ENCODE results near the gene PTPRK.

PTPRK gene

GRCh38 chr6:128518434-128519131 lies 1.8 kb downstream of the PTPRK start:
- FAIRE-seq (no peak), DNase-seq (ENCODE audit: insufficient read length, low spot score) (no peak)
- no peak for TF ChIP-seq POLR2AphosphoS5 (IDR thresholded peaks at IDR 0.05; ENCODE audit: low read depth, low read length)
- TF ChIP-seq SPI1 (IDR thresholded peaks at IDR 0.05; ENCODE audit: low read depth, low read length): no peak
- TF ChIP-seq PAX5 (IDR thresholded peaks at IDR 0.05; ENCODE audit: insufficient read depth, low read length, severe bottlenecking): no peak
- TF ChIP-seq TAF1 (IDR thresholded peaks at IDR 0.05; ENCODE audit: low read depth, low read length): no peak
- TF ChIP-seq POU2F2 (IDR thresholded peaks at IDR 0.05; ENCODE audit: low read depth, low read length): no peak
- TF ChIP-seq POLR2A (IDR thresholded peaks at IDR 0.05; ENCODE audit: low read depth, low read length): no peak

DNA sequence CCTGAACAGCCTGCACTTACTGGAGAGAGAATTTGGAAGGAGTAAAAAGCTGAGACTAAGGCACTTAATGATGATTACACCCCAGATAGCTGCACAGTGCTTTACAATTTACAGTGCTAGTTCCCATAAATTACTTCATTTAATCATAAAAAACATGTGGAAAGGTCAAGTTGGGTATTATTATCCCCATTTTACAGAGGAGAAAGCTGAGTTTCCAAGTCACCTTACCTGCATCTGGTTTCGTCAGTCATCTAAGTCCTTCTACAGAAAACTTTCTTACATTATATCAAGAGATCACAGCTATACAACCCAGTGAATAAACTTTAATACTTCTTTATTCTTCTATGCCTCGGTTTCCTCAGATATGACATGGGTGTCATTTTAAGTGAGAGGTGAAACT lies 3.3 kb downstream of the PTPRK start:
- no peak for DNase-seq (ENCODE audit: insufficient read length, low spot score)
- no peak for FAIRE-seq
- TF ChIP-seq POLR2A (IDR thresholded peaks at IDR 0.05; ENCODE audit: low read depth, low read length) (no peak), POU2F2 (IDR thresholded peaks at IDR 0.05; ENCODE audit: low read depth, low read length) (no peak), PAX5 (IDR thresholded peaks at IDR 0.05; ENCODE audit: insufficient read depth, low read length, severe bottlenecking) (no peak), TAF1 (IDR thresholded peaks at IDR 0.05; ENCODE audit: low read depth, low read length) (no peak), SPI1 (IDR thresholded peaks at IDR 0.05; ENCODE audit: low read depth, low read length) (no peak), POLR2AphosphoS5 (IDR thresholded peaks at IDR 0.05; ENCODE audit: low read depth, low read length) (no peak)

- no peak for DNase-seq (ENCODE audit: insufficient read length, low spot score)
- TF ChIP-seq POU2F2 (IDR thresholded peaks at IDR 0.05; ENCODE audit: low read depth, low read length) (no peak), POLR2AphosphoS5 (IDR thresholded peaks at IDR 0.05; ENCODE audit: low read depth, low read length) (no peak), POLR2A (IDR thresholded peaks at IDR 0.05; ENCODE audit: low read depth, low read length) (no peak), SPI1 (IDR thresholded peaks at IDR 0.05; ENCODE audit: low read depth, low read length) (no peak), TAF1 (IDR thresholded peaks at IDR 0.05; ENCODE audit: low read depth, low read length) (no peak), PAX5 (IDR thresholded peaks at IDR 0.05; ENCODE audit: insufficient read depth, low read length, severe bottlenecking) (no peak)
- FAIRE-seq: no peak
Observed at GRCh38 chr6:128516514-128516898, 3.9 kb downstream of the PTPRK start.

DNA sequence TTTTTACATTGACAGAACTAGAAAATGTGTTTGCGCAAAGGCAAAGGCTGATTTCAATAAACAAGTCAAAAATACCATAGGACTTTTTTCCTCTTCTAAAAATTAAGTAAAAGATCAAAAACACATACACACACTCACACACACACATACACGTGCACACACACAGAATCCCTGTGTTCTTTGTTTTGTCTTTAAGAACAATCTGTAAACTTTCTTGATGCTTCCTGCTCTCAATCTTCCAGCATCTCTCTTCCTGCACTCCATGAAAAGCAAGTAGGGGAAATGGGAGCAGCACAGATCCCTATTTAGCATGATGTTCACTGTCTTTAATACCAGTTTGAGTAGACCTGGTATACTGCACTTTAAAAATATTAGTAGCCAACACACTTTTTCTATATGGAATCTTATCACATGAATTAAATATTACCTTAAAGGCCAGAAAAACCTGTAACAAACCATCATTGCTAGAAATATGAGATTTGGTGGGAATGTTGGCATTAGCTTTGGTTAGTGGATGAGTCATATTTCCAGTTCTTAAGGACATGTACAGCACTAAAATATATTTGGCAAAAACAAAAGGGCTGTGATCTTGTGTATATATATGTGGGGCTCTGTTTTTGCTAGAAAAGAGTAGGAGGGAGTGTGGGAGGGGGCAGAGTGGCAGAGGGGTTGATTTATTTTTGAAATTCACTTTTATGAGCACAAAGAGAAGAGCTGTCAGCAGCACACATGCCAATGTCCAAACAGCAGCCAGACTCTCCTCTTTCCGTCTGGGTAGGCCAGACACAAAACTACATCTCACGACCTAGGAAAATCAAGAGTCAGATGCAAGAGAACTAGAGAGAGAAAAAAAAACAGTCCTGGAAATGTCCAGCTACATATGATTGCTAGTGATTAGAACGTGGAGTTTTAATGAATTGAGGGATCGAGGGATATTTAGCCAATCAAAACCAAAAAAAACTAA lies 4.6 kb downstream of the PTPRK start:
- FAIRE-seq (no peak), DNase-seq (ENCODE audit: insufficient read length, low spot score) (no peak)
- TF ChIP-seq PAX5 (IDR thresholded peaks at IDR 0.05; ENCODE audit: insufficient read depth, low read length, severe bottlenecking) (no peak), POU2F2 (IDR thresholded peaks at IDR 0.05; ENCODE audit: low read depth, low read length) (no peak), POLR2A (IDR thresholded peaks at IDR 0.05; ENCODE audit: low read depth, low read length) (no peak), POLR2AphosphoS5 (IDR thresholded peaks at IDR 0.05; ENCODE audit: low read depth, low read length) (no peak), TAF1 (IDR thresholded peaks at IDR 0.05; ENCODE audit: low read depth, low read length) (no peak), SPI1 (IDR thresholded peaks at IDR 0.05; ENCODE audit: low read depth, low read length) (no peak)

DNA sequence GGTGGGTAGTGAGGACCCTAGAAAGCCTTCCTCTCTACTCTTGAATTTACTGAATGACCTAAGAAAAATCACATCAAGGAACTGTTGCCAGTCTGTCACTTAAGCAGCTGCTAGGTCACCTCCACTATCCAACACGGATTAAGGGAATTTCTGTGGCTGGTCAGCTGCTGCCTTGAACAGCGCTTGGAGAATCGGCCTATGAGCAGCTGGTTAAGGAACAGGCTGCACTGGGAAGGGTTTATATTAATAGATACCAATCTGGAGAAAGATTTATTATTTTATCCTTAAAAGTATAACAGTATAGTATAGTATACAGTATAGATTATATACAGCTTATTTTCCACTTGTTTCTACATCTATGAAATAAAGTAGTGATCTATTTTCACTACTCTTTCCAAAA lies 6.5 kb downstream of the PTPRK start:
- TF ChIP-seq POU2F2 (IDR thresholded peaks at IDR 0.05; ENCODE audit: low read depth, low read length) (no peak), POLR2AphosphoS5 (IDR thresholded peaks at IDR 0.05; ENCODE audit: low read depth, low read length) (no peak), POLR2A (IDR thresholded peaks at IDR 0.05; ENCODE audit: low read depth, low read length) (no peak), SPI1 (IDR thresholded peaks at IDR 0.05; ENCODE audit: low read depth, low read length) (no peak), TAF1 (IDR thresholded peaks at IDR 0.05; ENCODE audit: low read depth, low read length) (no peak), PAX5 (IDR thresholded peaks at IDR 0.05; ENCODE audit: insufficient read depth, low read length, severe bottlenecking) (no peak)
- DNase-seq (ENCODE audit: insufficient read length, low spot score): no peak
- no peak for FAIRE-seq

GRCh38 chr6:128512296-128512695 lies 8.1 kb downstream of the PTPRK start:
- no peak for DNase-seq (ENCODE audit: insufficient read length, low spot score)
- TF ChIP-seq SPI1 (IDR thresholded peaks at IDR 0.05; ENCODE audit: low read depth, low read length) (no peak), TAF1 (IDR thresholded peaks at IDR 0.05; ENCODE audit: low read depth, low read length) (no peak), POU2F2 (IDR thresholded peaks at IDR 0.05; ENCODE audit: low read depth, low read length) (no peak), POLR2A (IDR thresholded peaks at IDR 0.05; ENCODE audit: low read depth, low read length) (no peak)
- no peak for FAIRE-seq

- TF ChIP-seq SPI1 (IDR thresholded peaks at IDR 0.05; ENCODE audit: low read depth, low read length): no peak
- TF ChIP-seq POLR2AphosphoS5 (IDR thresholded peaks at IDR 0.05; ENCODE audit: low read depth, low read length): no peak
- TF ChIP-seq POLR2A (IDR thresholded peaks at IDR 0.05; ENCODE audit: low read depth, low read length): no peak
- TF ChIP-seq PAX5 (IDR thresholded peaks at IDR 0.05; ENCODE audit: insufficient read depth, low read length, severe bottlenecking): no peak
- no peak for TF ChIP-seq TAF1 (IDR thresholded peaks at IDR 0.05; ENCODE audit: low read depth, low read length)
- TF ChIP-seq POU2F2 (IDR thresholded peaks at IDR 0.05; ENCODE audit: low read depth, low read length): no peak
- FAIRE-seq: no peak
- no peak for DNase-seq (ENCODE audit: insufficient read length, low spot score)
Observed at GRCh38 chr6:128511506-128511905, 8.9 kb downstream of the PTPRK start.

DNA sequence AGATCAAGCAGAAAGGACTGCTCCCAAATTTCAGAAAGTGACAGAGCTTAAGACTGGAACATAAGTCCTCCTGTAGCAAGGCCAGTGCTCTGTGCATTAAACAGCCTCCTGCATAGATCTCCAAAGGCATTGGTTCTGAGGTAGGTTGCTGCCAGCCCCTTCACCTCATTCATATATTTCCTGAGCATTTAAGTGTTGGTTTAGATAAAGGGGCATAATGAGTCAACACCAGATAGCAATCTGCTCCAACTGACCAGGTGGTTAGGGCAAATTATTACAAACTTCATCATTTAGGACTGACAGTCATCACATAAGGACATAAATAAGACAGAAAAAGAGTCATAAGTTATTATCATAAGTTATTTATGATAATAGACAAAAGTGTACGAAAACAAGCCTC lies 10.7 kb downstream of the PTPRK start:
- FAIRE-seq (no peak), DNase-seq (ENCODE audit: insufficient read length, low spot score) (no peak)
- no peak for TF ChIP-seq POU2F2 (IDR thresholded peaks at IDR 0.05; ENCODE audit: low read depth, low read length)
- no peak for TF ChIP-seq SPI1 (IDR thresholded peaks at IDR 0.05; ENCODE audit: low read depth, low read length)
- TF ChIP-seq POLR2A (IDR thresholded peaks at IDR 0.05; ENCODE audit: low read depth, low read length): no peak
- no peak for TF ChIP-seq PAX5 (IDR thresholded peaks at IDR 0.05; ENCODE audit: insufficient read depth, low read length, severe bottlenecking)
- TF ChIP-seq POLR2AphosphoS5 (IDR thresholded peaks at IDR 0.05; ENCODE audit: low read depth, low read length): no peak
- TF ChIP-seq TAF1 (IDR thresholded peaks at IDR 0.05; ENCODE audit: low read depth, low read length): no peak

- TF ChIP-seq SPI1 (IDR thresholded peaks at IDR 0.05; ENCODE audit: low read depth, low read length) (no peak), POLR2AphosphoS5 (IDR thresholded peaks at IDR 0.05; ENCODE audit: low read depth, low read length) (no peak), TAF1 (IDR thresholded peaks at IDR 0.05; ENCODE audit: low read depth, low read length) (no peak), POU2F2 (IDR thresholded peaks at IDR 0.05; ENCODE audit: low read depth, low read length) (no peak), POLR2A (IDR thresholded peaks at IDR 0.05; ENCODE audit: low read depth, low read length) (no peak)
- DNase-seq (ENCODE audit: insufficient read length, low spot score): no peak
- no peak for FAIRE-seq
Observed at GRCh38 chr6:128508588-128509296, 11.7 kb downstream of the PTPRK start.

Measured in GM12891 (cell line).